ENCODE data around the gene HOXB7.

Gene HOXB7

GRCh38 chr17:48609033-48609432 lies 1.8 kb downstream of the HOXB7 start:
- no peak for TF ChIP-seq CTCF (IDR thresholded peaks at IDR 0.05; ENCODE audit: low read depth, low read length)
- no peak overlapping the region; the same call in 1 of the 2 replicates for H3K4me3 ChIP-seq (ENCODE audit: low read depth, low read length)

GRCh38 chr17:48608494-48608834 lies 2.4 kb downstream of the HOXB7 start:
- no peak for TF ChIP-seq CTCF (IDR thresholded peaks at IDR 0.05; ENCODE audit: low read depth, low read length)

GRCh38 chr17:48606892-48607614 lies 3.8 kb downstream of the HOXB7 start:
- H3K4me3 ChIP-seq (ENCODE audit: low read depth, low read length): no peak overlapping the region
- TF ChIP-seq CTCF (IDR thresholded peaks at IDR 0.05; ENCODE audit: low read depth, low read length): no peak

More at GRCh38 chr17:48608494-48608834, 2.4 kb downstream of the HOXB7 start:
- H3K4me3 ChIP-seq (ENCODE audit: low read depth, low read length): no peak overlapping the region

GRCh38 chr17:48605991-48606891 lies 4.6 kb downstream of the HOXB7 start:
- H3K4me3 ChIP-seq (ENCODE audit: low read depth, low read length): no peak overlapping the region
- TF ChIP-seq CTCF (IDR thresholded peaks at IDR 0.05; ENCODE audit: low read depth, low read length): no peak

- no peak for TF ChIP-seq CTCF (IDR thresholded peaks at IDR 0.05; ENCODE audit: low read depth, low read length)
- no peak overlapping the region for H3K4me3 ChIP-seq (ENCODE audit: low read depth, low read length)
Measured at GRCh38 chr17:48605409-48605919, 5.4 kb downstream of the HOXB7 start.

GRCh38 chr17:48604770-48605329 lies 6.0 kb downstream of the HOXB7 start, which contains the start of gene HOXB6:
Gene HOXB6 (minus strand): TSS chr17:48604986. CDS start chr17:48598150, 6,836 bp downstream.
- peak within 1 kb of the TSS; percentile 38 for H3K4me3 ChIP-seq (ENCODE audit: low read depth, low read length)
- no peak for TF ChIP-seq CTCF (IDR thresholded peaks at IDR 0.05; ENCODE audit: low read depth, low read length)
